Thyroid gland (tissue), 4 donors: ENCODE measurements around the gene RHOA.

ENCODE experiments used
- CTCF ChIP-seq, 6 experiments: fragments of 200-600 bp in 3 of 6; fragments of 450-650 bp in 3 of 6; sonication (generic) in 3 of 6; IDR thresholded peaks; one replicate each; pipeline ENCODE4 v1.5.1; 2016 to 2019; ENCODE audit warnings: antibody characterized with exemption in 6 of 6, mild to moderate bottlenecking in 2 of 6, inconsistent platforms in 1 of 6, moderate library complexity in 1 of 6
- POLR2A ChIP-seq, 2 donors: fragments of 450-650 bp; IDR thresholded peaks; one replicate each; pipeline ENCODE4 v1.6.1; 2017; ENCODE audit warnings: antibody characterized with exemption in 2 of 2, mild to moderate bottlenecking in 2 of 2, moderate library complexity in 1 of 2

- no peak for TF ChIP-seq CTCF (IDR thresholded peaks at IDR 0.05)
- TF ChIP-seq POLR2A (IDR thresholded peaks at IDR 0.05), result no peak
Measured at GRCh38 chr3:49343163-49343562, 68.6 kb downstream of the RHOA start.
